ENCODE data around the gene SUMF1. TPM values are rescaled to one million over a fixed set of nuclear protein-coding genes. Genes with fewer than 3 reads are reported as not detected.

The SUMF1 gene
- total and polyA plus RNA-seq, 4 donors = 13.0 to 34.2 (median 23.5) TPM

GRCh38 chr3:4509983-4510755 lies 43.1 kb upstream of the SUMF1 start:
- H3K27me3 ChIP-seq (ENCODE audit: control insufficient read depth in 4 of 4, insufficient read depth in 4 of 4, low read length in 3 of 4) = no peaks in the 10 kb centered on the region
- H3K4me3 ChIP-seq (ENCODE audit: low read depth in 1 of 3, low read length in 3 of 3) = no peak overlapping the region
- no peaks in the 10 kb centered on the region for H3K36me3 ChIP-seq (ENCODE audit: control insufficient read depth in 4 of 4, insufficient read depth in 3 of 4, low read depth in 1 of 4, low read length in 3 of 4)
- H3K9me3 ChIP-seq (ENCODE audit: control insufficient read depth in 4 of 4, low read length in 3 of 4) = no peaks in the 10 kb centered on the region
- H3K9ac ChIP-seq (ENCODE audit: low read depth in 1 of 2, low read length in 2 of 2) = no peak overlapping the region
- H3K27ac ChIP-seq (ENCODE audit: low read depth in 1 of 2, low read length in 2 of 2) = no peak overlapping the region
- DNase-seq (ENCODE audit: low spot score) = no peak
- WGBS = 95% methylated on average over 5 of the region's 5 CpGs
- TF ChIP-seq TAF1 (conservative IDR thresholded peaks at IDR 0.05) (no peak), HNF4G (IDR thresholded peaks at IDR 0.05) (no peak), YY1 (IDR thresholded peaks at IDR 0.05) (no peak), MAX (IDR thresholded peaks at IDR 0.05) (no peak), FOXA1 (IDR thresholded peaks at IDR 0.05) (no peak), ATF3 (IDR thresholded peaks at IDR 0.05) (no peak), HNF4A (conservative IDR thresholded peaks at IDR 0.05) (no peak), ZBTB33 (IDR thresholded peaks at IDR 0.05) (no peak), JUND (IDR thresholded peaks at IDR 0.05) (no peak)
- TF ChIP-seq, protein P1, sequence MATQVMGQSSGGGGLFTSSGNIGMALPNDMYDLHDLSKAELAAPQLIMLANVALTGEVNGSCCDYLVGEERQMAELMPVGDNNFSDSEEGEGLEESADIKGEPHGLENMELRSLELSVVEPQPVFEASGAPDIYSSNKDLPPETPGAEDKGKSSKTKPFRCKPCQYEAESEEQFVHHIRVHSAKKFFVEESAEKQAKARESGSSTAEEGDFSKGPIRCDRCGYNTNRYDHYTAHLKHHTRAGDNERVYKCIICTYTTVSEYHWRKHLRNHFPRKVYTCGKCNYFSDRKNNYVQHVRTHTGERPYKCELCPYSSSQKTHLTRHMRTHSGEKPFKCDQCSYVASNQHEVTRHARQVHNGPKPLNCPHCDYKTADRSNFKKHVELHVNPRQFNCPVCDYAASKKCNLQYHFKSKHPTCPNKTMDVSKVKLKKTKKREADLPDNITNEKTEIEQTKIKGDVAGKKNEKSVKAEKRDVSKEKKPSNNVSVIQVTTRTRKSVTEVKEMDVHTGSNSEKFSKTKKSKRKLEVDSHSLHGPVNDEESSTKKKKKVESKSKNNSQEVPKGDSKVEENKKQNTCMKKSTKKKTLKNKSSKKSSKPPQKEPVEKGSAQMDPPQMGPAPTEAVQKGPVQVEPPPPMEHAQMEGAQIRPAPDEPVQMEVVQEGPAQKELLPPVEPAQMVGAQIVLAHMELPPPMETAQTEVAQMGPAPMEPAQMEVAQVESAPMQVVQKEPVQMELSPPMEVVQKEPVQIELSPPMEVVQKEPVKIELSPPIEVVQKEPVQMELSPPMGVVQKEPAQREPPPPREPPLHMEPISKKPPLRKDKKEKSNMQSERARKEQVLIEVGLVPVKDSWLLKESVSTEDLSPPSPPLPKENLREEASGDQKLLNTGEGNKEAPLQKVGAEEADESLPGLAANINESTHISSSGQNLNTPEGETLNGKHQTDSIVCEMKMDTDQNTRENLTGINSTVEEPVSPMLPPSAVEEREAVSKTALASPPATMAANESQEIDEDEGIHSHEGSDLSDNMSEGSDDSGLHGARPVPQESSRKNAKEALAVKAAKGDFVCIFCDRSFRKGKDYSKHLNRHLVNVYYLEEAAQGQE (IDR thresholded peaks at IDR 0.05) = no peak
- peaks cover under 1 to 19% (median 8%) of the 10 kb centered on the region in 4 donors for H3K4me1 ChIP-seq (ENCODE audit: control insufficient read depth in 4 of 4, insufficient read depth in 4 of 4, low read length in 3 of 4)

- H3K9ac ChIP-seq (ENCODE audit: low read depth in 1 of 2, low read length in 2 of 2) = no peak overlapping the region
- DNase-seq (ENCODE audit: low spot score) = no peak
- H3K4me1 ChIP-seq (ENCODE audit: control insufficient read depth in 4 of 4, insufficient read depth in 4 of 4, low read length in 3 of 4) = peaks cover 3 to 27% (median 9%) of the 10 kb centered on the region in 4 donors
- no peaks in the 10 kb centered on the region for H3K9me3 ChIP-seq (ENCODE audit: control insufficient read depth in 4 of 4, low read length in 3 of 4)
- H3K4me3 ChIP-seq (ENCODE audit: low read depth in 1 of 3, low read length in 3 of 3) = no peak overlapping the region
- no peaks in the 10 kb centered on the region for H3K36me3 ChIP-seq (ENCODE audit: control insufficient read depth in 4 of 4, insufficient read depth in 3 of 4, low read depth in 1 of 4, low read length in 3 of 4)
- TF ChIP-seq HNF4G (IDR thresholded peaks at IDR 0.05) (no peak), RXRA (IDR thresholded peaks at IDR 0.05) (no peak), SP1 (IDR thresholded peaks at IDR 0.05) (no peak), ZBTB33 (IDR thresholded peaks at IDR 0.05) (no peak), YY1 (IDR thresholded peaks at IDR 0.05) (no peak), FOXA1 (IDR thresholded peaks at IDR 0.05) (no peak), GABPA (IDR thresholded peaks at IDR 0.05 in 1 of 2, conservative IDR thresholded peaks at IDR 0.05 in 1 of 2) (no peak)
- H3K27me3 ChIP-seq (ENCODE audit: control insufficient read depth in 4 of 4, insufficient read depth in 4 of 4, low read length in 3 of 4) = no peaks in the 10 kb centered on the region
- no peak overlapping the region for H3K27ac ChIP-seq (ENCODE audit: low read depth in 1 of 2, low read length in 2 of 2)
Observed at GRCh38 chr3:4509043-4509442, 42.0 kb upstream of the SUMF1 start.
